BLaER1 treated with 17β-estradiol and CSF1 and Interleukin-3, amounts not matched to agents 10 nM and 100 nM (cell line): Measurements from ENCODE around the gene EXOSC5.
"Not testable (repeated sequence)": the region's sequence is repeated elsewhere in the genome, so short reads cannot be mapped to it uniquely, and the experiment has no call there.

Experiments used
- H3K27ac ChIP-seq, 11 experiments: shearing (Covaris generic); formaldehyde crosslinking; 2 replicates each; pipeline ENCODE4 v1.8.1; 2022
- H3K27me3 ChIP-seq, 11 experiments: shearing (Covaris generic); formaldehyde crosslinking; 2 replicates each; pipeline ENCODE4 v1.8.1; 2022
- H3K36me3 ChIP-seq, 11 experiments: shearing (Covaris generic); formaldehyde crosslinking; 2 replicates each; pipeline ENCODE4 v1.8.1; 2022
- H3K4me1 ChIP-seq, 10 experiments: shearing (Covaris generic); formaldehyde crosslinking; 2 replicates each; pipeline ENCODE4 v1.8.1; 2022
- H3K4me2 ChIP-seq, 11 experiments: shearing (Covaris generic); formaldehyde crosslinking; 2 replicates each; pipeline ENCODE4 v1.8.1; 2022
- H3K4me3 ChIP-seq, 10 experiments: shearing (Covaris generic); formaldehyde crosslinking; 2 replicates each; pipeline ENCODE4 v1.8.1; 2022
- H3K9ac ChIP-seq, 11 experiments: shearing (Covaris generic); formaldehyde crosslinking; 2 replicates each; pipeline ENCODE4 v1.8.1; 2022
- H3K9me3 ChIP-seq, 11 experiments: shearing (Covaris generic); formaldehyde crosslinking; replicated peaks in 1 of 11; 2 replicates each; pipeline ENCODE4 v1.8.1; 2022
- H4K20me1 ChIP-seq, 11 experiments: shearing (Covaris generic); formaldehyde crosslinking; 2 replicates each; pipeline ENCODE4 v1.8.1; 2022
- Cebpa-rat ChIP-seq, 11 experiments: shearing (Covaris generic); IDR thresholded peaks; 2 replicates each; pipeline ENCODE4 v1.8.1; 2022

The EXOSC5 gene

DNA sequence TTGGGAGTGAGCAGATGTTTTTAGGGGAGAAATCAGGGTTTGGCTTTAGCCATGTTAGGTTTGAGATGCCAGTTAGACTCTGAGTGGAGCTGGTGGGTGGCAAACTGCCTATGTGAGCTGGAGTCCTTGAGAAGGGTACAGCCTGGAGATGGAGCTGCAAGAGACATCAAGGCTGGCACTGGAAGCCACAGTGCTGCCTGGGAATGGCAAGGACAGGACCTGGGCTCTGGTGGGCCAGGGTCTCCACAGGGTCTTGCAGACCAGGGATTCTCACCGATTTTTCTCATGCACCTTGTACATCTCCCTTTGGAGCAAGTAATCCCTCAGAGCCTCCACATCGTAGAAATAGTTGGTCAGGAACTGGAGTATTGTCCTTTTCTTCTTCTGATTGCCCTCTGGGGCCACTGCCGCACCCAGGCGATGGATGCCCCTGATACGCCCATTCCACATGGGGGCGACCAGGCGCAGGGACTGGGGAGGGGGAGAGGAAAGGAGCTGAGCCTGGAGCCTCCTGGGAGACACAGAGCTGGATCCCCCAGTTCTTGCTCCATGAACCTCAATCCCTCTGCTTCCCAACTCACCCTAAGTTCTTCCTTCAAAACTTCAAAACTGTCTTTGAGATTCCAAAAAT lies 40.9 kb upstream of the EXOSC5 start:
- H3K4me2 ChIP-seq, result peak overlapping the region; percentile 75 to 94 (median 84); a peak in 14 of 22 replicates

DNA sequence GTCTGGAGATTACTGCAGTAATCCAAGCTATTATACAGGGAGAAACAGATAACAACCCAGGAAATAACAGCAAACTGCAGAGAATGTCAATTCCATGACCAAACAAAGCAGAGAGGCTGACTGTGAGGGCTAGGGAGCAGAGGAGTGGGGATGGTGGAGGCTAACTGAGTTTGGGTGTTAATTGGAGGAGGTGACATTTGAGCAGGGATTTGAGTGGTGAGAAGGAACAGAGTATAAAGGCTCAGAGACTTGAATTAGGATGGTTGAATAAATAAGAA lies 39.5 kb upstream of the EXOSC5 start:
- TF ChIP-seq Cebpa-rat (IDR thresholded peaks at IDR 0.05), result no peak
- Histone ChIP-seq H3K36me3 (peaks cover 37 to 59% (median 45%) of the 10 kb centered on the region in 11 experiments), H3K9me3 (no peaks in the 10 kb centered on the region), H3K9ac (peak overlapping the region in 1 of 11 experiments; percentile 13; a peak in 2 of 22 replicates), H3K4me3 (no peak overlapping the region), H3K27ac (no peak overlapping the region), H3K27me3 (no peaks in the 10 kb centered on the region), H3K4me2 (no peak overlapping the region), H4K20me1 (peaks cover 0 to 20% (median 0%) of the 10 kb centered on the region in 11 experiments; a peak in 5 of 22 replicates), H3K4me1 (peaks cover 21 to 52% (median 38%) of the 10 kb centered on the region in 10 experiments)

More for the DNA sequence above, 40.9 kb upstream of the EXOSC5 start:
- H3K4me1 ChIP-seq, result peaks cover 26 to 53% (median 43%) of the 10 kb centered on the region in 10 experiments
- no peak for TF ChIP-seq Cebpa-rat (IDR thresholded peaks at IDR 0.05)
- peaks cover 23 to 45% (median 30%) of the 10 kb centered on the region in 11 experiments for H3K36me3 ChIP-seq
- H3K9ac ChIP-seq, result no peak overlapping the region; a peak in 1 of 22 replicates
- H3K4me3 ChIP-seq, result no peak overlapping the region
- H3K9me3 ChIP-seq, result no peaks in the 10 kb centered on the region
- H3K27me3 ChIP-seq, result no peaks in the 10 kb centered on the region
- H3K27ac ChIP-seq, result no peak overlapping the region
- H4K20me1 ChIP-seq, result peaks cover 0 to 11% (median 0%) of the 10 kb centered on the region in 11 experiments; a peak in 2 of 22 replicates

GRCh38 chr19:41435936-41436673 lies 38.9 kb upstream of the EXOSC5 start:
- peaks cover 0 to 21% (median 0%) of the 10 kb centered on the region in 11 experiments; a peak in 5 of 22 replicates for H4K20me1 ChIP-seq
- H3K27ac ChIP-seq, result no peak overlapping the region
- H3K36me3 ChIP-seq, result peaks cover 38 to 64% (median 46%) of the 10 kb centered on the region in 11 experiments
- H3K27me3 ChIP-seq, result no peaks in the 10 kb centered on the region
- peaks cover 25 to 57% (median 43%) of the 10 kb centered on the region in 10 experiments for H3K4me1 ChIP-seq
- H3K4me2 ChIP-seq, result no peak overlapping the region
- no peak for TF ChIP-seq Cebpa-rat (IDR thresholded peaks at IDR 0.05)
- H3K4me3 ChIP-seq, result no peak overlapping the region
- no peaks in the 10 kb centered on the region for H3K9me3 ChIP-seq
- no peak overlapping the region; a peak in 2 of 22 replicates for H3K9ac ChIP-seq

- Histone ChIP-seq H3K4me2 (peak overlapping the region in 5 of 11 experiments; percentile 51 to 72 (median 65); a peak in 6 of 22 replicates), H3K36me3 (peaks cover 38 to 71% (median 46%) of the 10 kb centered on the region in 11 experiments), H4K20me1 (peaks cover 0 to 21% (median 0%) of the 10 kb centered on the region in 11 experiments; a peak in 5 of 22 replicates), H3K4me1 (peaks cover 31 to 61% (median 48%) of the 10 kb centered on the region in 10 experiments)
- not testable (repeated sequence) for H3K27me3 ChIP-seq, H3K9ac ChIP-seq, H3K4me3 ChIP-seq, H3K9me3 ChIP-seq, H3K27ac ChIP-seq
These were observed 38.2 kb upstream of the EXOSC5 start for GRCh38 chr19:41435376-41435775.

- peaks cover 0 to 21% (median 0%) of the 10 kb centered on the region in 11 experiments; a peak in 5 of 22 replicates for H4K20me1 ChIP-seq
- peaks cover 31 to 65% (median 51%) of the 10 kb centered on the region in 10 experiments for H3K4me1 ChIP-seq
- H3K4me2 ChIP-seq, result peak overlapping the region in 10 of 11 experiments; percentile 24 to 72 (median 48); a peak in 16 of 22 replicates
- H3K9ac ChIP-seq, result peak overlapping the region in 4 of 11 experiments; percentile 3 to 44 (median 26); a peak in 2 of 22 replicates
- H3K36me3 ChIP-seq, result peaks cover 38 to 80% (median 49%) of the 10 kb centered on the region in 11 experiments
- H3K4me3 ChIP-seq, result no peak overlapping the region
- no peaks in the 10 kb centered on the region for H3K27me3 ChIP-seq
- H3K27ac ChIP-seq, result peak overlapping the region in 3 of 11 experiments; percentile 21 to 53 (median 37); a peak in 5 of 22 replicates
- no peak for TF ChIP-seq Cebpa-rat (IDR thresholded peaks at IDR 0.05)
- no peaks in the 10 kb centered on the region for H3K9me3 ChIP-seq
These were observed 37.3 kb upstream of the EXOSC5 start for GRCh38 chr19:41434450-41434849.

DNA sequence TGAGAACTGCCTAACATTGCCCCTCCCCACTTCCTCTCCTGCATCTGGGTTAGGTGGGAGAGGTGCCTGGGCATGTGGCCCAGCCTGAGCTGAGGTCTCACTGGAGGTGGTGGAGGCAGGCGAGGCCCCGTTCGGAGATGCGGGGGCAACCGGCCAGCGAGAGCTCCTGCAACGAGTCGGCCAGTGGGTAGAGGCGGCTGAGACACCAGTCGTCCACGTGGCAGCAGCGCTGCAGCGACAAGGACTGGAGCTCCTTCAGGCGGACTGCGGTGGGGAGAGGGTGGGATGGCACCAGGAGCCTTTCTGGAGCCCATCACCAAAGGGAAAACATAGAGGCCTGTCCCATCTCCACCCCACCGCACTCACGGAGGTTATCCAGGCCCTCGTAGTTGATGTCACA lies 36.0 kb upstream of the EXOSC5 start:
- Histone ChIP-seq H3K36me3 (peaks cover 38 to 89% (median 52%) of the 10 kb centered on the region in 11 experiments), H3K9ac (peak overlapping the region in 2 of 11 experiments; percentile 13 to 18; a peak in 2 of 22 replicates)

GRCh38 chr19:41431426-41432386 lies 34.5 kb upstream of the EXOSC5 start:
- H3K4me3 ChIP-seq, result no peak overlapping the region
- TF ChIP-seq Cebpa-rat (IDR thresholded peaks at IDR 0.05), result no peak
- H3K27ac ChIP-seq, result peak overlapping the region in 9 of 11 experiments; percentile 43 to 75 (median 62); a peak in 18 of 22 replicates
- no peaks in the 10 kb centered on the region for H3K9me3 ChIP-seq
- peak overlapping the region; percentile 46 to 96 (median 65) for H3K4me2 ChIP-seq
- peak overlapping the region; percentile 7 to 62 (median 33); a peak in 16 of 22 replicates for H3K9ac ChIP-seq
- peaks cover 46 to 70% (median 62%) of the 10 kb centered on the region in 10 experiments for H3K4me1 ChIP-seq
- peaks cover 0 to 20% (median 0%) of the 10 kb centered on the region in 11 experiments; a peak in 5 of 22 replicates for H4K20me1 ChIP-seq
- H3K27me3 ChIP-seq, result no peaks in the 10 kb centered on the region
- H3K36me3 ChIP-seq, result peaks cover 29 to 77% (median 41%) of the 10 kb centered on the region in 11 experiments

More for the DNA sequence above, 36.0 kb upstream of the EXOSC5 start:
- Histone ChIP-seq H3K4me2 (no peak overlapping the region), H3K27ac (0 out of 22 replicates have a peak overlapping the region, but pooled peaks of 1 of the 11 experiments have one; percentile 18), H4K20me1 (peaks cover 0 to 21% (median 0%) of the 10 kb centered on the region in 11 experiments; a peak in 5 of 22 replicates), H3K9me3 (no peaks in the 10 kb centered on the region), H3K4me1 (peaks cover 33 to 67% (median 52%) of the 10 kb centered on the region in 10 experiments), H3K4me3 (no peak overlapping the region), H3K27me3 (no peaks in the 10 kb centered on the region)
- no peak for TF ChIP-seq Cebpa-rat (IDR thresholded peaks at IDR 0.05)

- Histone ChIP-seq H3K9ac (peak overlapping the region; percentile 7 to 62 (median 33); a peak in 16 of 22 replicates), H3K4me3 (no peak overlapping the region), H3K4me2 (peak overlapping the region; percentile 46 to 96 (median 65)), H4K20me1 (peaks cover 0 to 13% (median 0%) of the 10 kb centered on the region in 11 experiments; a peak in 5 of 22 replicates), H3K36me3 (peaks cover 27 to 77% (median 38%) of the 10 kb centered on the region in 11 experiments), H3K27me3 (no peaks in the 10 kb centered on the region), H3K27ac (peak overlapping the region in 9 of 11 experiments; percentile 43 to 75 (median 62); a peak in 18 of 22 replicates), H3K4me1 (peaks cover 48 to 78% (median 69%) of the 10 kb centered on the region in 10 experiments), H3K9me3 (no peaks in the 10 kb centered on the region)
- TF ChIP-seq Cebpa-rat (IDR thresholded peaks at IDR 0.05), result no peak
These were observed 33.8 kb upstream of the EXOSC5 start for GRCh38 chr19:41430922-41431321.
